Gastroesophageal sphincter (tissue), 3 donors: ENCODE results near the gene MPP7.

Experiments used
- EP300 ChIP-seq: sonication (generic); formaldehyde crosslinking; IDR thresholded peaks from one replicate; pipeline ENCODE4 v1.6.1; 2017; ENCODE audit warnings: antibody characterized with exemption, mild to moderate bottlenecking
- POLR2A ChIP-seq, 2 donors: fragments of 450-650 bp; IDR thresholded peaks; one replicate each; pipeline ENCODE4 v1.6.1; 2017; ENCODE audit warnings: antibody characterized with exemption in 2 of 2, mild to moderate bottlenecking in 2 of 2, moderate library complexity in 1 of 2
- POLR2AphosphoS5 ChIP-seq: sonication (generic); formaldehyde crosslinking; IDR thresholded peaks from one replicate; pipeline ENCODE4 v1.6.1; 2017; ENCODE audit warnings: antibody characterized with exemption
- TF ChIP-seq, protein P1 (sequence below), 4 experiments: fragments of 200-600 bp in 2 of 4; fragments of 450-650 bp in 2 of 4; sonication (generic) in 1 of 4; IDR thresholded peaks; one replicate each; pipeline ENCODE4 v1.5.1; 2017 to 2019; ENCODE audit warnings: antibody characterized with exemption in 4 of 4, mild to moderate bottlenecking in 2 of 4, moderate library complexity in 2 of 4

GRCh38 chr10:28283251-28283650, 19.6 kb downstream of the MPP7 start:
- TF ChIP-seq, protein P1, sequence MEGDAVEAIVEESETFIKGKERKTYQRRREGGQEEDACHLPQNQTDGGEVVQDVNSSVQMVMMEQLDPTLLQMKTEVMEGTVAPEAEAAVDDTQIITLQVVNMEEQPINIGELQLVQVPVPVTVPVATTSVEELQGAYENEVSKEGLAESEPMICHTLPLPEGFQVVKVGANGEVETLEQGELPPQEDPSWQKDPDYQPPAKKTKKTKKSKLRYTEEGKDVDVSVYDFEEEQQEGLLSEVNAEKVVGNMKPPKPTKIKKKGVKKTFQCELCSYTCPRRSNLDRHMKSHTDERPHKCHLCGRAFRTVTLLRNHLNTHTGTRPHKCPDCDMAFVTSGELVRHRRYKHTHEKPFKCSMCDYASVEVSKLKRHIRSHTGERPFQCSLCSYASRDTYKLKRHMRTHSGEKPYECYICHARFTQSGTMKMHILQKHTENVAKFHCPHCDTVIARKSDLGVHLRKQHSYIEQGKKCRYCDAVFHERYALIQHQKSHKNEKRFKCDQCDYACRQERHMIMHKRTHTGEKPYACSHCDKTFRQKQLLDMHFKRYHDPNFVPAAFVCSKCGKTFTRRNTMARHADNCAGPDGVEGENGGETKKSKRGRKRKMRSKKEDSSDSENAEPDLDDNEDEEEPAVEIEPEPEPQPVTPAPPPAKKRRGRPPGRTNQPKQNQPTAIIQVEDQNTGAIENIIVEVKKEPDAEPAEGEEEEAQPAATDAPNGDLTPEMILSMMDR (IDR thresholded peaks at IDR 0.05) = no peak
- no peak for TF ChIP-seq POLR2A (IDR thresholded peaks at IDR 0.05)
- TF ChIP-seq POLR2AphosphoS5 = no peak
- no peak for TF ChIP-seq EP300
